ENCODE data around the gene TNFAIP8L2. TPM values are rescaled to one million over a fixed set of nuclear protein-coding genes. Genes with fewer than 3 reads are reported as not detected.
A peak's percentile ranks its signal among the peaks of the same experiment; 100 is the strongest.
"Not testable (repeated sequence)": the region's sequence is repeated elsewhere in the genome, so short reads cannot be mapped to it uniquely, and the experiment has no call there.

Gene TNFAIP8L2
- total RNA-seq, 1 donor from 2014 or later: 17.8 TPM

- Histone ChIP-seq H3K27ac (no peak overlapping the region), H3K36me3 (no peaks in the 10 kb centered on the region), H3K4me3 (no peak overlapping the region), H3K4me1 (peaks cover 23% of the 10 kb centered on the region), H3K9me3 (no peaks in the 10 kb centered on the region), H3K27me3 (ENCODE audit: low read depth) (no peaks in the 10 kb centered on the region)
- TF ChIP-seq CTCF (IDR thresholded peaks at IDR 0.05): no peak
- DNase-seq (no peak), ATAC-seq (no peak)
- intact Hi-C loops (cut with DNase I): no loop called here
Observed at GRCh38 chr1:151193304-151193703, 36.9 kb downstream of the TNFAIP8L2 start.

DNA sequence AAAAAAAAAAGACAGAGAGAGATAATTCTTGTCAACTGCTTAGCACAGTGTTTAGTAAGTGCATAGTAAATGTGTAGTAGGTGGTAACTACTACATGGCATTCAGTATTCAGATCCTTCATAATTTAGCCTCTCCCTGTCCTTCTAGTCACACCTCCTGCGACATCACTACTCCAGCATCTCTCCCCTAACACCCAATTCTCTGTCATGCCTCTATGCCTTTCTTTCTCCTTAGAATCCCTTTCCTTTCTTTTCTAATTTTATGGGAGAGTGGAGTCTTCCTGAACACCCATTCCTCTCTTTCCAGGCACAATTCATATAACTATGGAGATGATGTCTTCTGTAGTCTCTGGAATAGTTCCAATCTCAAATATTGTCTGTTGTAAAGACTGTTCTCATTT is 37.4 kb downstream of the TNFAIP8L2 start:
- Histone ChIP-seq H3K27me3 (ENCODE audit: low read depth) (no peaks in the 10 kb centered on the region), H3K36me3 (no peaks in the 10 kb centered on the region), H3K4me1 (peaks cover 18% of the 10 kb centered on the region), H3K4me3 (no peak overlapping the region), H3K27ac (no peak overlapping the region), H3K9me3 (no peaks in the 10 kb centered on the region)
- intact Hi-C loops (cut with DNase I): no loop called here
- ATAC-seq (no peak), DNase-seq (no peak)
- TF ChIP-seq CTCF (IDR thresholded peaks at IDR 0.05): no peak

DNA sequence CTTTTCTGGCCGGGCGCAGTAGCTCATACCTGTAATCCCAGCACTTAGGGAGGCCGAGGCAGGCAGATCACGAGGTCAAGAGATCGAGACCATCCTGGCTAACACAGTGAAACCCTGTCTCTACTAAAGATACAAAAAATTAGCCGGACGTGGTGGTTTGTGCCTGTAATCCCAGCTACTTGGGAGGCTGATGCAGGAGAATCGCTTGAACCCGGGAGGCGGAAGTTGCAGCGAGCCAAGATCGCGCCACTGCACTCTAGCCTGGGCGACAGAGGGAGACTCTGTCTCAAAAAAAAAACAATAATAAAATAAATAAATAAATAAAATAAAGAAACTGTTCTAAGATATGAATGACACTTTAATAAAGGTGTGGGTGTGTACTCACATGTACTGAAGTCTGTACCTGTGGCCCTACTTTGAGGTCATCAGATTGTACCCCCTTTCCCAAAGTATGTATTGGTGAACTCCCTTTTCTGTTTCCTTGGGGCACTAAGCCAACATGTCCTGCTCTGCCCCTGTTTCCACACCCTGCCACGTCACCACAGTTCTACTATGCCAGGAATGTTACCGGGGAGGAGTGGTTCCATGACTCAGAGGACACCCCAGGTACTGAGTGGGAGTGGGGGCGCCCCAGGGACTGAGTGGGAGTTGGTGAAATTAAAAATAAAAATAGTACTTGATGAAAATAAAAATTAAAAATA is 38.6 kb downstream of the TNFAIP8L2 start:
- Histone ChIP-seq H3K4me1 (peaks cover 20% of the 10 kb centered on the region), H3K27ac (peak overlapping the region; percentile 80), H3K4me3 (peak overlapping the region; percentile 30)
- H3K9me3 ChIP-seq; intact Hi-C loops (cut with DNase I); H3K27me3 ChIP-seq (ENCODE audit: low read depth); H3K36me3 ChIP-seq: not testable (repeated sequence)
- ATAC-seq (peak; percentile 67 to 69), DNase-seq (peak; percentile 79)

- H3K9me3 ChIP-seq: no peaks in the 10 kb centered on the region
- H3K4me1 ChIP-seq: peaks cover 33% of the 10 kb centered on the region
- no peaks in the 10 kb centered on the region for H3K36me3 ChIP-seq
- intact Hi-C loops (cut with DNase I): no loop called here
- H3K4me3 ChIP-seq: peak overlapping the region; percentile 30
- no peaks in the 10 kb centered on the region for H3K27me3 ChIP-seq (ENCODE audit: low read depth)
- DNase-seq: no peak
- peak overlapping the region; percentile 80 for H3K27ac ChIP-seq
- ATAC-seq: peak; percentile 25 to 44
- TF ChIP-seq CTCF (IDR thresholded peaks at IDR 0.05): peak; percentile 52
Observed at GRCh38 chr1:151196292-151196800, 39.9 kb downstream of the TNFAIP8L2 start.

GRCh38 chr1:151197863-151198253 is 41.4 kb downstream of the TNFAIP8L2 start:
- peak overlapping the region; percentile 87 for H3K4me3 ChIP-seq
- H3K36me3 ChIP-seq: peaks cover 8% of the 10 kb centered on the region
- H3K9me3 ChIP-seq: no peaks in the 10 kb centered on the region
- intact Hi-C loops (cut with DNase I): no loop called here
- H3K4me1 ChIP-seq: peaks cover 44% of the 10 kb centered on the region
- TF ChIP-seq CTCF (IDR thresholded peaks at IDR 0.05): no peak
- peak overlapping the region; percentile 88 for H3K27ac ChIP-seq
- no peaks in the 10 kb centered on the region for H3K27me3 ChIP-seq (ENCODE audit: low read depth)
- ATAC-seq (no peak), DNase-seq (no peak)

Data from lower lobe of right lung (tissue), 2 donors.